DOHH2 (cell line): ENCODE data around the gene FMNL1.

Experiments
- H3F3A ChIP-seq: fragments of 200-600 bp; sonication (generic), shearing (Covaris generic); 2 replicates; pipeline ENCODE4 v1.6.0; 2016; ENCODE audit warnings: antibody characterized with exemption, mild to moderate bottlenecking; ENCODE audit not compliant: control insufficient read depth, insufficient read depth
- H3K27ac ChIP-seq: fragments of 200-600 bp; sonication (generic); 2 replicates; pipeline ENCODE4 v1.5.1; 2014; ENCODE audit warnings: low read depth, mild to moderate bottlenecking, low read length, moderate library complexity
- H3K27me3 ChIP-seq: fragments of 200-600 bp; sonication (generic); 2 replicates; pipeline ENCODE4 v1.6.1; 2014; ENCODE audit warnings: mild to moderate bottlenecking, low read length, mixed read lengths; ENCODE audit not compliant: control insufficient read depth
- H3K36me3 ChIP-seq: fragments of 200-600 bp; sonication (generic); 2 replicates; pipeline ENCODE4 v1.6.1; 2014; ENCODE audit warnings: mild to moderate bottlenecking, low read length, moderate library complexity, mixed read lengths; ENCODE audit not compliant: control insufficient read depth
- H3K4me1 ChIP-seq: fragments of 200-600 bp; sonication (generic); 2 replicates; pipeline ENCODE4 v1.6.1; 2014; ENCODE audit warnings: mild to moderate bottlenecking, low read length, mixed read lengths; ENCODE audit not compliant: control insufficient read depth
- H3K4me2 ChIP-seq: fragments of 200-600 bp; sonication (generic); 2 replicates; pipeline ENCODE4 v1.6.0; 2014; ENCODE audit warnings: mild to moderate bottlenecking, low read length, moderate library complexity
- H3K4me3 ChIP-seq: fragments of 200-600 bp; sonication (generic); 2 replicates; pipeline ENCODE4 v1.5.1; 2014; ENCODE audit warnings: mild to moderate bottlenecking, low read length, mixed read lengths
- H3K79me2 ChIP-seq: fragments of 200-600 bp; sonication (generic); 2 replicates; pipeline ENCODE4 v1.6.1; 2014; ENCODE audit warnings: mild to moderate bottlenecking, low read length, mixed read lengths; ENCODE audit not compliant: control insufficient read depth
- H3K9me2 ChIP-seq: fragments of 200-600 bp; sonication (generic); replicated peaks from 2 replicates; pipeline ENCODE4 v1.6.1; 2014; ENCODE audit warnings: mild to moderate bottlenecking, low read length, mixed read lengths; ENCODE audit not compliant: control insufficient read depth
- H3K9me3 ChIP-seq: fragments of 200-600 bp; sonication (generic); 2 replicates; pipeline ENCODE4 v1.6.1; 2014; ENCODE audit warnings: antibody characterized with exemption, low read length, mixed read lengths; ENCODE audit not compliant: control insufficient read depth, insufficient read depth
- H4K20me1 ChIP-seq: fragments of 200-600 bp; sonication (generic); 2 replicates; pipeline ENCODE4 v1.6.0; 2014; ENCODE audit warnings: low read depth, mild to moderate bottlenecking, antibody characterized with exemption, low read length, moderate library complexity; ENCODE audit not compliant: control insufficient read depth, insufficient read depth
- EZH2phosphoT487 ChIP-seq: fragments of 200-600 bp; sonication (generic); IDR thresholded peaks from 2 replicates; pipeline ENCODE4 v1.6.1; 2017; ENCODE audit warnings: borderline replicate concordance, mild to moderate bottlenecking, antibody characterized with exemption, low read length, moderate library complexity, mixed read lengths
- TF ChIP-seq, protein P1 (sequence below): fragments of 200-600 bp; sonication (generic); IDR thresholded peaks from one replicate; pipeline ENCODE4 v1.5.1; 2014; ENCODE audit warnings: antibody characterized with exemption, mild to moderate bottlenecking, low read depth, low read length; ENCODE audit not compliant: poor library complexity, severe bottlenecking

FMNL1 gene

DNA sequence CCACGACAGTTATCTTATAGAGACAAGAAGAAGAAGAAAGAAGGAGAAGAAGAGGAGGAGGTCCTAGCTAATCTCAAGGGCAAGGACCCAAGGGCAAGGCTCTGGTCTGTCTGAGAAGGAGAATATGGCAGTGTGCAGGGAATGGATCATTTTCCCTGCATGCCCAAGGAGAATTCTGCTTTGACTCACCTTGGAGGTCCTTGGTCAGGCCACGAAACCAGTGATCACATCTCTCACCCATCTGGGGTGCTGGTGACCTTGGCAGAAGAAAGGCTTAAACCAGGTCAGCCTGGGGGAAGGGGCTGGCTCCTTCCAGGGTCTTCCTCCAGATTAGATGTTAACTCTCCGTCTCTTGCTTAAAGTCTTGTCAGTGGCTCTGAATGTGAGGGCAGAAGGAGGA is 1.6 kb upstream of the FMNL1 start:
- Histone ChIP-seq H3K36me3 (no peaks in the 10 kb centered on the region), H3K9me3 (no peaks in the 10 kb centered on the region), H3K9me2 (no peaks in the 10 kb centered on the region), H3K4me3 (no peak overlapping the region), H3K27ac (no peak overlapping the region), H3K79me2 (peaks cover 31% of the 10 kb centered on the region), H3K27me3 (peaks cover 6% of the 10 kb centered on the region; the same call in 1 of the 2 replicates), H3K4me2 (no peak overlapping the region), H3K4me1 (peaks cover 37% of the 10 kb centered on the region), H4K20me1 (no peaks in the 10 kb centered on the region; the same call in 1 of the 2 replicates), H3F3A (peaks cover 19% of the 10 kb centered on the region)
- no peak for TF ChIP-seq EZH2phosphoT487
- TF ChIP-seq, protein P1, sequence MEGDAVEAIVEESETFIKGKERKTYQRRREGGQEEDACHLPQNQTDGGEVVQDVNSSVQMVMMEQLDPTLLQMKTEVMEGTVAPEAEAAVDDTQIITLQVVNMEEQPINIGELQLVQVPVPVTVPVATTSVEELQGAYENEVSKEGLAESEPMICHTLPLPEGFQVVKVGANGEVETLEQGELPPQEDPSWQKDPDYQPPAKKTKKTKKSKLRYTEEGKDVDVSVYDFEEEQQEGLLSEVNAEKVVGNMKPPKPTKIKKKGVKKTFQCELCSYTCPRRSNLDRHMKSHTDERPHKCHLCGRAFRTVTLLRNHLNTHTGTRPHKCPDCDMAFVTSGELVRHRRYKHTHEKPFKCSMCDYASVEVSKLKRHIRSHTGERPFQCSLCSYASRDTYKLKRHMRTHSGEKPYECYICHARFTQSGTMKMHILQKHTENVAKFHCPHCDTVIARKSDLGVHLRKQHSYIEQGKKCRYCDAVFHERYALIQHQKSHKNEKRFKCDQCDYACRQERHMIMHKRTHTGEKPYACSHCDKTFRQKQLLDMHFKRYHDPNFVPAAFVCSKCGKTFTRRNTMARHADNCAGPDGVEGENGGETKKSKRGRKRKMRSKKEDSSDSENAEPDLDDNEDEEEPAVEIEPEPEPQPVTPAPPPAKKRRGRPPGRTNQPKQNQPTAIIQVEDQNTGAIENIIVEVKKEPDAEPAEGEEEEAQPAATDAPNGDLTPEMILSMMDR, result no peak

DNA sequence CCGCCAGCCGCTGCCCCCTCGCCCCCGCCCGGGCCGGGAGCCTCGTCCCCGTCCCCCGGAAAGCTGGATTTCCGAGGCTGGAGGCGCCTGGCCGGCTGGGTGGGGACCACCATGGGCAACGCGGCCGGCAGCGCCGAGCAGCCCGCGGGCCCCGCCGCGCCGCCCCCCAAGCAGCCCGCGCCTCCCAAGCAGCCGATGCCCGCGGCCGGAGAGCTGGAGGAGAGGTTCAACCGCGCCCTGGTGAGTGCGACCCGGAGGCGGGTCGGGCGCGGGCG is 266 bp downstream of the FMNL1 start:
- peaks cover 6% of the 10 kb centered on the region; the same call in 1 of the 2 replicates for H3K27me3 ChIP-seq
- H3K4me1 ChIP-seq, result peaks cover 55% of the 10 kb centered on the region

DNA sequence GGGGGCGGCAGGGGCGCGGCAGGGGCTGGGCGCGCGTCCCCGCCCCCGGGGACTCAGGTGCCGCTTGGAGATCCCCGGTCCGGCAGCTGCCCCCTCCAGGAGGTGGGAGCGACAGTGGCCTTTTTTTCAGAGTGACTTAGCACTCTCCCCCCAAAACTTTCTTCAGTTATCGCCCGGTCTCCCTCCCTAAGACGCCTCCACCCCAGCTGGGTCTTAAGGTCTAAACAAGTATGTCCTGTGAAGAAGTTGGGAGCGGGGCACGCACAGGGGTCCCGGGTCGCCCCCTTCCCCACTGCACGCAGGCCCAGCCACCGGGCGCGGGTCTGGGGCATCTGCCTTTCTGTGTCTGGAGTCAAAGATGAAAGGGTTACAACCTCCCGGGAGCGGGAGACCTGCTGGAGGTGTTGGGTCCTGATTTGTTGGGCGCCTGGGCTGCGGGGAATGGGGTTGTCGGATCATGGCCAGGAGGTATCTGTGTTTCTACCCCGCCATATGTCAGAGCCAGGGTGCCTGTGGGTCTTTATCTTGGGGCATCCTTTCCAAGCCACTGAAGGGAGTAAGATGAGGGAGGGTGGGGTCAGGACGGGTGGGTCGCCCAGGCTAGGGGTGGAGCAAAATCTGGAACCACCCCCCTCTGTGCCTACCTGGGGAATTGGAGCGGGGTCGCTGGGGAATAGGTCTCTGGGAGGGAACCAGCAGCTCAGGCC is 757 bp downstream of the FMNL1 start:
- H3K4me2 ChIP-seq, result peak overlapping the region; percentile 86
- H3K27ac ChIP-seq, result peak overlapping the region; percentile 88
- no peaks in the 10 kb centered on the region for H3K9me2 ChIP-seq
- H3K27me3 ChIP-seq, result peaks cover 6% of the 10 kb centered on the region; the same call in 1 of the 2 replicates
- peaks cover 52% of the 10 kb centered on the region for H3K79me2 ChIP-seq
- TF ChIP-seq, protein P1, result no peak
- no peak for TF ChIP-seq EZH2phosphoT487
- H3F3A ChIP-seq, result peaks cover 19% of the 10 kb centered on the region
- H3K4me1 ChIP-seq, result peaks cover 60% of the 10 kb centered on the region
- peak overlapping the region; percentile 95 for H3K4me3 ChIP-seq
- H3K36me3 ChIP-seq, result no peaks in the 10 kb centered on the region
- H4K20me1 ChIP-seq, result no peaks in the 10 kb centered on the region; the same call in 1 of the 2 replicates
- H3K9me3 ChIP-seq, result no peaks in the 10 kb centered on the region

More for the DNA sequence above, 266 bp downstream of the FMNL1 start:
- no peaks in the 10 kb centered on the region for H3K9me2 ChIP-seq
- no peaks in the 10 kb centered on the region for H3K9me3 ChIP-seq
- no peaks in the 10 kb centered on the region; the same call in 1 of the 2 replicates for H4K20me1 ChIP-seq
- H3K36me3 ChIP-seq, result no peaks in the 10 kb centered on the region
- TF ChIP-seq, protein P1, result no peak
- TF ChIP-seq EZH2phosphoT487, result no peak
- peaks cover 19% of the 10 kb centered on the region for H3F3A ChIP-seq
- peaks cover 47% of the 10 kb centered on the region for H3K79me2 ChIP-seq
- H3K27ac ChIP-seq, result peak overlapping the region; percentile 88
- H3K4me3 ChIP-seq, result peak overlapping the region; percentile 95
- H3K4me2 ChIP-seq, result peak overlapping the region; percentile 86
